MM.1S (cell line): ENCODE results near the gene AKR7A3.

Experiments
- DNase-seq: peaks from one replicate; pipeline ENCODE4 v3.0.0-alpha.2; 2015
- H2AFZ ChIP-seq: fragments of 300-600 bp; sonication (generic); 2 replicates; pipeline ENCODE4 v1.6.0; 2016; ENCODE audit warnings: antibody characterized with exemption, low read length
- H3F3A ChIP-seq: fragments of 300-600 bp; sonication (generic); 2 replicates; pipeline ENCODE4 v1.6.1; 2016; ENCODE audit warnings: mild to moderate bottlenecking, antibody characterized with exemption, low read length, moderate library complexity, mixed read lengths; ENCODE audit not compliant: insufficient read depth
- H3K27ac ChIP-seq: fragments of 300-600 bp; sonication (generic); 2 replicates; pipeline ENCODE4 v1.5.1; 2016; ENCODE audit warnings: mild to moderate bottlenecking, low read length
- H3K27me3 ChIP-seq: fragments of 300-600 bp; sonication (generic); replicated peaks from 2 replicates; pipeline ENCODE4 v1.6.0; 2016; ENCODE audit warnings: low read length; ENCODE audit not compliant: insufficient read depth
- H3K36me3 ChIP-seq: fragments of 300-600 bp; sonication (generic); replicated peaks from 2 replicates; pipeline ENCODE4 v1.6.1; 2016; ENCODE audit warnings: mild to moderate bottlenecking, low read length, mixed read lengths; ENCODE audit not compliant: insufficient read depth
- H3K4me1 ChIP-seq: fragments of 300-600 bp; sonication (generic); 2 replicates; pipeline ENCODE4 v1.6.1; 2016; ENCODE audit warnings: low read length, mixed read lengths
- H3K4me2 ChIP-seq: fragments of 300-600 bp; sonication (generic); 2 replicates; pipeline ENCODE4 v1.6.0; 2016; ENCODE audit warnings: low read depth, low read length
- H3K4me3 ChIP-seq: fragments of 300-600 bp; sonication (generic); 2 replicates; pipeline ENCODE4 v1.5.1; 2016; ENCODE audit warnings: low read length, mixed read lengths
- H3K79me2 ChIP-seq: fragments of 300-600 bp; sonication (generic); 2 replicates; pipeline ENCODE4 v1.6.1; 2016; ENCODE audit warnings: mixed run types, low read length, mixed read lengths
- H3K9ac ChIP-seq: fragments of 300-600 bp; sonication (generic); 2 replicates; pipeline ENCODE4 v1.6.1; 2016; ENCODE audit warnings: low read length, mixed read lengths
- H3K9me2 ChIP-seq: fragments of 300-600 bp; sonication (generic); replicated peaks from 2 replicates; pipeline ENCODE4 v1.6.1; 2016; ENCODE audit warnings: mild to moderate bottlenecking, low read length, mixed read lengths; ENCODE audit not compliant: insufficient read depth
- H3K9me3 ChIP-seq: fragments of 300-600 bp; sonication (generic); replicated peaks from 2 replicates; pipeline ENCODE4 v1.6.1; 2016; ENCODE audit warnings: mild to moderate bottlenecking, low read length, mixed read lengths; ENCODE audit not compliant: insufficient read depth
- H4K20me1 ChIP-seq: fragments of 300-600 bp; sonication (generic); 2 replicates; pipeline ENCODE4 v1.6.1; 2016; ENCODE audit warnings: mild to moderate bottlenecking, low read length, moderate library complexity, mixed read lengths; ENCODE audit not compliant: insufficient read depth
- EZH2 ChIP-seq: fragments of 300-600 bp; sonication (generic); optimal IDR thresholded peaks from 2 replicates; pipeline ENCODE3; 2017; ENCODE audit warnings: low read depth, mild to moderate bottlenecking, antibody characterized with exemption, low read length, mixed read lengths
- EZH2phosphoT487 ChIP-seq: fragments of 300-600 bp; sonication (generic); IDR thresholded peaks from 2 replicates; pipeline ENCODE4 v1.6.1; 2018; ENCODE audit warnings: antibody characterized with exemption, low read length
- TF ChIP-seq, protein P1 (sequence below): fragments of 300-600 bp; sonication (generic); IDR thresholded peaks from 2 replicates; pipeline ENCODE4 v1.5.1; 2016; ENCODE audit warnings: antibody characterized with exemption, low read length, mixed read lengths

The AKR7A3 gene

DNA sequence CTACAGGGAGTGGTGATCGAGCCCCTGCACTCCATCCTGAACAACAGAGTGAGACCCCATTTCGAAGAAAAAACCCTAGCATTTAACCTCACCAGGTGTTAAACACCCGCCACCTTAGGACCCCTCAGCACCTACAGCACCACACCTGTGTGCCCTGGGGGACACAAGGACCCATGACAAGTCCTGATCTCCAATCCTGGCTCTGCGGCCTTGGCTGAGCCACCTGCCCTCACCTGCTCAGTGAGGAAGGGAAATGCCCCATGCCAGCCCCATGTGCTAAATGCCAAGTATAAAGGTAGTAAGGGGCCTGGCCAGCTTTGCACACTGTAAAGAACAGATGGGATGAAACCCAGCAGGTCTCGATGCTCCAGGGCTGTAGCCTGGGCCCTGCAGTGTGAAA lies 25.8 kb downstream of the AKR7A3 start:
- TF ChIP-seq, protein P1, sequence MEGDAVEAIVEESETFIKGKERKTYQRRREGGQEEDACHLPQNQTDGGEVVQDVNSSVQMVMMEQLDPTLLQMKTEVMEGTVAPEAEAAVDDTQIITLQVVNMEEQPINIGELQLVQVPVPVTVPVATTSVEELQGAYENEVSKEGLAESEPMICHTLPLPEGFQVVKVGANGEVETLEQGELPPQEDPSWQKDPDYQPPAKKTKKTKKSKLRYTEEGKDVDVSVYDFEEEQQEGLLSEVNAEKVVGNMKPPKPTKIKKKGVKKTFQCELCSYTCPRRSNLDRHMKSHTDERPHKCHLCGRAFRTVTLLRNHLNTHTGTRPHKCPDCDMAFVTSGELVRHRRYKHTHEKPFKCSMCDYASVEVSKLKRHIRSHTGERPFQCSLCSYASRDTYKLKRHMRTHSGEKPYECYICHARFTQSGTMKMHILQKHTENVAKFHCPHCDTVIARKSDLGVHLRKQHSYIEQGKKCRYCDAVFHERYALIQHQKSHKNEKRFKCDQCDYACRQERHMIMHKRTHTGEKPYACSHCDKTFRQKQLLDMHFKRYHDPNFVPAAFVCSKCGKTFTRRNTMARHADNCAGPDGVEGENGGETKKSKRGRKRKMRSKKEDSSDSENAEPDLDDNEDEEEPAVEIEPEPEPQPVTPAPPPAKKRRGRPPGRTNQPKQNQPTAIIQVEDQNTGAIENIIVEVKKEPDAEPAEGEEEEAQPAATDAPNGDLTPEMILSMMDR: no peak
- TF ChIP-seq EZH2phosphoT487: no peak
- H4K20me1 ChIP-seq: no peaks in the 10 kb centered on the region
- DNase-seq: no peak
- H3K27me3 ChIP-seq: no peaks in the 10 kb centered on the region
- no peak overlapping the region for H3K4me3 ChIP-seq
- H3K27ac ChIP-seq: no peak overlapping the region
- no peaks in the 10 kb centered on the region for H3K9me2 ChIP-seq
- H3K9me3 ChIP-seq: no peaks in the 10 kb centered on the region
- H3K79me2 ChIP-seq: no peaks in the 10 kb centered on the region
- peaks cover 6% of the 10 kb centered on the region; the same call in 1 of the 2 replicates for H3F3A ChIP-seq
- H3K4me1 ChIP-seq: no peaks in the 10 kb centered on the region
- no peak overlapping the region for H3K4me2 ChIP-seq
- H3K36me3 ChIP-seq: peaks cover 3% of the 10 kb centered on the region
- no peak overlapping the region for H3K9ac ChIP-seq
- H2AFZ ChIP-seq: no peak overlapping the region

DNA sequence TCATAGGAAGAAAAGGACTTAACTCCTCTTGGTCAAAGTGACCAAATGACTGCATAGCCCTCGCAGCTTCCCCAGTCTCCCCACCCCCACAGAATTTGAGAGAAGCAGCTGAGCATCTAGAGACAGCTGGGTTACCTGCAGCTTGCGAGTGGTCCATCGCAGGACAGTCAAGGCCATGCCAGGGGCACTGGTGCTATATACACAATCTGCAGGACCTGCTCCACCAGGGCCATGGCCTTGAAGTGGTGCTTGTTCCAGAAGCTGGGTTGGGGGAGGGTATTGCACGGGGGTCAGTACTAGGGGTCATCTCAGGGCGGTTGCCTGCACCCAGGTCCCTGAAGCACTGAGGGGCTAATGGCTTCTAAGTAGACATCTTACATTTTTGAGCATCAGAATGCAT lies 26.5 kb downstream of the AKR7A3 start:
- Histone ChIP-seq H2AFZ (no peak overlapping the region), H3K4me1 (no peaks in the 10 kb centered on the region), H3K9ac (no peak overlapping the region), H4K20me1 (no peaks in the 10 kb centered on the region), H3K36me3 (peaks cover 8% of the 10 kb centered on the region), H3K27me3 (no peaks in the 10 kb centered on the region), H3K4me2 (no peak overlapping the region), H3F3A (peaks cover 6% of the 10 kb centered on the region; the same call in 1 of the 2 replicates), H3K4me3 (no peak overlapping the region), H3K27ac (no peak overlapping the region), H3K79me2 (no peaks in the 10 kb centered on the region), H3K9me2 (no peaks in the 10 kb centered on the region), H3K9me3 (no peaks in the 10 kb centered on the region)
- TF ChIP-seq EZH2phosphoT487 (no peak), EZH2 (no peak)
- TF ChIP-seq, protein P1: no peak
- no peak for DNase-seq

- no peaks in the 10 kb centered on the region for H4K20me1 ChIP-seq
- no peaks in the 10 kb centered on the region for H3K4me1 ChIP-seq
- H3K9me2 ChIP-seq: no peaks in the 10 kb centered on the region
- no peak overlapping the region for H2AFZ ChIP-seq
- peaks cover 12% of the 10 kb centered on the region for H3K36me3 ChIP-seq
- H3K79me2 ChIP-seq: peaks cover 10% of the 10 kb centered on the region
- H3K9me3 ChIP-seq: no peaks in the 10 kb centered on the region
- no peak overlapping the region for H3K4me3 ChIP-seq
- H3K4me2 ChIP-seq: no peak overlapping the region
- H3K27me3 ChIP-seq: no peaks in the 10 kb centered on the region
- DNase-seq: no peak
- H3F3A ChIP-seq: peaks cover 6% of the 10 kb centered on the region; the same call in 1 of the 2 replicates
- H3K9ac ChIP-seq: no peak overlapping the region
- H3K27ac ChIP-seq: no peak overlapping the region
- TF ChIP-seq EZH2 (no peak), EZH2phosphoT487 (no peak)
- TF ChIP-seq, protein P1: no peak
These were observed 28.1 kb downstream of the AKR7A3 start for GRCh38 chr1:19260211-19261138.
